Measurements from ENCODE around the gene MFN1. TPM values are rescaled to one million over a fixed set of nuclear protein-coding genes. Genes with fewer than 3 reads are reported as not detected.
A peak's percentile ranks its signal among the peaks of the same experiment; 100 is the strongest.

Gene MFN1
- total and polyA plus RNA-seq, 12 donors = 15.0 to 82.1 (median 66.5) TPM

DNA sequence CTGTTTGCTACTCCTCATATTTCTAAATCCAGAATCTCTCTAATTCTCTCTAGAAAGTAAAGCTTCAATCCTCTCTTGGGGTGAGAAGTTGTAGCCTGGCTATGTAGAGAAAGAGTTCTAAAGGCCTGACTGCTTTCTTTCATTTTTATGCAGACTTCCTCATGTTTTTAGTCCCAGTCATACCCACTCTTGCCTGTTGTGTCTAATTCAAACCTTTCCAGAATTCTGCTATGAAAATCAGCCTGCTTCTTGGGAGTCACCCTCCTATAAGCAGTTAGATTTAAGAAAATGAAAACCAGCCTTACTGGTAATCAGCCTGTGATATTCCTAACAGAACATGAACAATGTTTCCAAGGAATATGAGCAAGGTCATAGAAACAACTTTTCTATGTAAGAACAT lies 39.5 kb upstream of the MFN1 start:
- no peaks in the 10 kb centered on the region for H3K9me3 ChIP-seq
- intact Hi-C loops (cut with DNase I) = no loop called here
- no peak for DNase-seq

DNA sequence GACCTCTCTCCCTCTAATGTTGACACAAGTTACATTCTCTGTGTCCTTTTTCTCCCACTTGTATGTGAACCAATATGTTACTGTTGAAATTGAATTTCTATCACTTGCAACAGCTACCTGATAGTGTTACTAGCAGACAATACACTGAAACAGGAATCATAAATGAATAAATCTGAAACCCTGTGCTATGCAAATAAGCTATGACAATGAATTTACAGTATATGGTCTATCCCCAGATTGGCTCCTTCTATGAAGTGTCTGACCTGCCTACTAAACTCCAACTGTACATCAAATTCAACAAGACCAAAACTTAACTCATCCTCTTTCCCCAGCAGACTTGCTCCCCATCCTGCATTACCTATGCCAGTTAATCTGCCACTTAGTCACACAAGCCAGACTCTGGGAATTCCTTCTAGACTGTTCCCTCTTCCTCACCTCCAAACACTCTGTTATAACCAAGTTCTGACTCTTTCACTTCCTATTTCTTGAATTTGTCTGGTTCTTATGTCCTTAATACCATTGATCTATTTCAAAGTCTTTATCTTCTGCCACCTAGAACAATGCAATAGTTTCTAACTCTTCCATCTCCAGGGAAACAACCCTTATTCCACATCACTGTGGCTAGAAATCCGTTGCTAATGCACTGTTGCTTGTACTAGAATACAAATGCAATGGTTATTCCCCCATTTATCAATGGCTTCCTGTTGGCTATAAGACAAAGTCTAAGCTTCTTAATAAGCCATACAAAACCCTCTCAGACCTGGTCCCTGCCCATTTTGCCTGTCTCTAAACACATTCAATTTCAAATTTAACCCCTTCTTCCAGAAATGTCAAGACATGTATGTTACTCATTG lies 38.1 kb upstream of the MFN1 start:
- Histone ChIP-seq H3K27me3 (peaks cover 0 to 12% (median 0%) of the 10 kb centered on the region in 7 donors), H3K27ac (no peak overlapping the region), H3K4me3 (no peak overlapping the region), H3K4me1 (no peaks in the 10 kb centered on the region), H3K36me3 (no peaks in the 10 kb centered on the region), H3K9me3 (no peaks in the 10 kb centered on the region)
- intact Hi-C loops (cut with DNase I) = loop anchor here in 3 of 10 donors (10.0 kb wide), 2 partner anchors 205 to 295 kb away; no protein-coding TSS in a partner anchor
- DNase-seq (no peak), ATAC-seq (no peak)
- TF ChIP-seq, protein P1, sequence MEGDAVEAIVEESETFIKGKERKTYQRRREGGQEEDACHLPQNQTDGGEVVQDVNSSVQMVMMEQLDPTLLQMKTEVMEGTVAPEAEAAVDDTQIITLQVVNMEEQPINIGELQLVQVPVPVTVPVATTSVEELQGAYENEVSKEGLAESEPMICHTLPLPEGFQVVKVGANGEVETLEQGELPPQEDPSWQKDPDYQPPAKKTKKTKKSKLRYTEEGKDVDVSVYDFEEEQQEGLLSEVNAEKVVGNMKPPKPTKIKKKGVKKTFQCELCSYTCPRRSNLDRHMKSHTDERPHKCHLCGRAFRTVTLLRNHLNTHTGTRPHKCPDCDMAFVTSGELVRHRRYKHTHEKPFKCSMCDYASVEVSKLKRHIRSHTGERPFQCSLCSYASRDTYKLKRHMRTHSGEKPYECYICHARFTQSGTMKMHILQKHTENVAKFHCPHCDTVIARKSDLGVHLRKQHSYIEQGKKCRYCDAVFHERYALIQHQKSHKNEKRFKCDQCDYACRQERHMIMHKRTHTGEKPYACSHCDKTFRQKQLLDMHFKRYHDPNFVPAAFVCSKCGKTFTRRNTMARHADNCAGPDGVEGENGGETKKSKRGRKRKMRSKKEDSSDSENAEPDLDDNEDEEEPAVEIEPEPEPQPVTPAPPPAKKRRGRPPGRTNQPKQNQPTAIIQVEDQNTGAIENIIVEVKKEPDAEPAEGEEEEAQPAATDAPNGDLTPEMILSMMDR (IDR thresholded peaks at IDR 0.05) = no peak
- WGBS, 2 donors = 60 to 64% methylated on average over 1 of the region's 1 CpG

More for the DNA sequence above, 39.5 kb upstream of the MFN1 start:
- H3K27ac ChIP-seq = no peak overlapping the region
- H3K4me1 ChIP-seq = no peaks in the 10 kb centered on the region
- H3K36me3 ChIP-seq = no peaks in the 10 kb centered on the region
- TF ChIP-seq, protein P1 (IDR thresholded peaks at IDR 0.05) = no peak
- peaks cover 0 to 9% (median 0%) of the 10 kb centered on the region in 7 donors for H3K27me3 ChIP-seq
- ATAC-seq = no peak
- no peak overlapping the region for H3K4me3 ChIP-seq

DNA sequence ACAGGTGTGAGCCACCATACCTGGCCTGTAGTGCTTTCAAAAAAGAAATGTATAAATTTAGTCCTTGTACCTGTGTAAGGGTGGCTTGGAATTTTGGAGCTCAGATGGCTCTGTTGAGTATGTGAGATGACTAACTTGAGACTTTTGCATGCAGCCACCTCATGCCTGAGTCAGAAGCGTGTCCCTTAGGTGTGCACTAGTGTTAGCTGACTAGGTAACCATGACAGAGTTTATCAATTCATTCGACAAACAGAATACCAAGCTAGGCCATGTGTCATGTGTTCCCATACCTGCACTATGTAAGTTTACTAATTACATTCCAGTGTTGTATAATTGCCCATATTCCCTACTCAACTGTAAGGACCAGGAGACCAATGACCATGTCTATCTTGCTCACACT lies 28.6 kb upstream of the MFN1 start:
- H3K4me1 ChIP-seq = peaks cover 0 to 21% (median 7%) of the 10 kb centered on the region in 9 donors
- no peak for ATAC-seq
- WGBS, 2 donors = 95 to 99% methylated on average over 2 of the region's 2 CpGs
- H3K36me3 ChIP-seq = no peaks in the 10 kb centered on the region
- no peaks in the 10 kb centered on the region for H3K27me3 ChIP-seq
- TF ChIP-seq, protein P1 (IDR thresholded peaks at IDR 0.05) = no peak
- no peak for DNase-seq
- H3K27ac ChIP-seq = no peak overlapping the region
- intact Hi-C loops (cut with DNase I) = loop anchor here in 5 of 10 donors (5.0 to 10.0 kb wide), 5 partner anchors 172 to 304 kb away; partner anchors contain the start of gene PIK3CA (in 2 of the 5)
- H3K4me3 ChIP-seq = no peak overlapping the region
- H3K9me3 ChIP-seq = no peaks in the 10 kb centered on the region

DNA sequence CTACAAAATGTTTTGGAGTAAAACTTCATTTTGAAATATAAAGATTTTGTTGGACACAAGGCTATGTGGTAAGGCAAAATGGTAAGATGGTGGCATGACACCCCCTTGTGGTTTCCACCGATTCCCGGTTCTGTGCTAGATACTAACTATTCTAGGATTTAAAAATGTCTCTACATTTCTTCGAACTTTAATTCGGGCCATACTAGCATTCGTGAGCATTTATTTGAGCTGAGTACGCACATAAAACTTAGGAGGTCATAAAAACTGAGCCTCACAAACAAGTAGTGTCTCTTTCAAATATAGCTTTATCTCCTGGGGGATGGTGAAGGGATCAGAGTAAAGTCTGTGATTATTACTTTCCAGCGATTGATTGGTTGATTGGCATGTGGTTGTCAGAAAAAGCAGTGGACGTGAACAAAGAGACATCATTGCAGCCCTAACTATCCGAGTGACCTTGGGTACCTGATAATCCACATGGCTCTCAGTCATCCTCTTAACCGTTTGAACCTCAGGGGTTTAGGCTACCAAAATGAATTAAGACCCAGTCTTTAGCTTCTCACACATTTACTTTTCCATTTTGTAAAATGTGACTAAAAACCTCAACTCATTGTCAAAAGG lies 25.7 kb upstream of the MFN1 start:
- peaks cover 0 to 18% (median 0%) of the 10 kb centered on the region in 9 donors for H3K36me3 ChIP-seq
- H3K9me3 ChIP-seq = no peaks in the 10 kb centered on the region
- TF ChIP-seq, protein P1 (IDR thresholded peaks at IDR 0.05) = peak in 8 of 9 donors; percentile 32 to 67 (median 50)
- peaks cover 3 to 46% (median 31%) of the 10 kb centered on the region in 9 donors for H3K4me1 ChIP-seq
- DNase-seq (peak in 1 of 2 donors; percentile 21), ATAC-seq (peak in 3 of 8 donors; percentile 25 to 37 (median 29))
- 28 to 36% methylated on average over 10 of the region's 10 CpGs for WGBS, 2 donors
- intact Hi-C loops (cut with DNase I) = loop anchor here in 6 of 10 donors (1.0 to 5.0 kb wide), 9 partner anchors 25 to 304 kb away; partner anchors contain the start of genes PIK3CA (in 3 of the 6), ACTL6A (in 2 of the 6), MFN1 (in 2 of the 6) and ZMAT3 (in 1 of the 6)
- H3K27ac ChIP-seq = peak overlapping the region in 9 of 10 donors; percentile 93 to 99 (median 97)
- peak overlapping the region in 8 of 10 donors; percentile 82 to 94 (median 90) for H3K4me3 ChIP-seq
- no peaks in the 10 kb centered on the region for H3K27me3 ChIP-seq
